ENCODE results near the gene GFOD1.

The GFOD1 gene

DNA sequence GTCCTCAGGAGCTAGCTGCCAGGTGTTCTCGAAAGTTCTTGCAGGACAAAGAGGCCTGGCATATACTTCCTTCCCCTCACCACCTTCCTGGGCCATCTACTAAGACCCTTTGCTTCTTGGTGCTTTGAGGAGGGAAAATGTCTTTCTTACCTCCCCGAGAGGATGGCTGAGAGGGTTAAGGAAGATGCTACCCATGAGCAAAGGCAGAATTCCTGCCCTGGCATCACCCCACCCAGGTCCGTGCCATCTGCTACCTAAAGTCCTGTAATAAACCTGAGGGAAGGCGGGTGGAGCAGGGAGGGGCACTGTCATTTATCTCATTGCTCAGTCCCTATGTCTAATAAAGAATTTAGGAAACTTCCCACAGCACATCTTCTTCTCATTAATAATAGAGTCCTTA lies 16.2 kb downstream of the GFOD1 start:
- TF ChIP-seq, protein P1, sequence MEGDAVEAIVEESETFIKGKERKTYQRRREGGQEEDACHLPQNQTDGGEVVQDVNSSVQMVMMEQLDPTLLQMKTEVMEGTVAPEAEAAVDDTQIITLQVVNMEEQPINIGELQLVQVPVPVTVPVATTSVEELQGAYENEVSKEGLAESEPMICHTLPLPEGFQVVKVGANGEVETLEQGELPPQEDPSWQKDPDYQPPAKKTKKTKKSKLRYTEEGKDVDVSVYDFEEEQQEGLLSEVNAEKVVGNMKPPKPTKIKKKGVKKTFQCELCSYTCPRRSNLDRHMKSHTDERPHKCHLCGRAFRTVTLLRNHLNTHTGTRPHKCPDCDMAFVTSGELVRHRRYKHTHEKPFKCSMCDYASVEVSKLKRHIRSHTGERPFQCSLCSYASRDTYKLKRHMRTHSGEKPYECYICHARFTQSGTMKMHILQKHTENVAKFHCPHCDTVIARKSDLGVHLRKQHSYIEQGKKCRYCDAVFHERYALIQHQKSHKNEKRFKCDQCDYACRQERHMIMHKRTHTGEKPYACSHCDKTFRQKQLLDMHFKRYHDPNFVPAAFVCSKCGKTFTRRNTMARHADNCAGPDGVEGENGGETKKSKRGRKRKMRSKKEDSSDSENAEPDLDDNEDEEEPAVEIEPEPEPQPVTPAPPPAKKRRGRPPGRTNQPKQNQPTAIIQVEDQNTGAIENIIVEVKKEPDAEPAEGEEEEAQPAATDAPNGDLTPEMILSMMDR (conservative IDR thresholded peaks at IDR 0.05; ENCODE audit: low read depth, low read length): no peak
- DNase-seq (ENCODE audit: low read depth): no peak
- H3K4me3 ChIP-seq (ENCODE audit: low read depth, low read length): no peak overlapping the region

DNA sequence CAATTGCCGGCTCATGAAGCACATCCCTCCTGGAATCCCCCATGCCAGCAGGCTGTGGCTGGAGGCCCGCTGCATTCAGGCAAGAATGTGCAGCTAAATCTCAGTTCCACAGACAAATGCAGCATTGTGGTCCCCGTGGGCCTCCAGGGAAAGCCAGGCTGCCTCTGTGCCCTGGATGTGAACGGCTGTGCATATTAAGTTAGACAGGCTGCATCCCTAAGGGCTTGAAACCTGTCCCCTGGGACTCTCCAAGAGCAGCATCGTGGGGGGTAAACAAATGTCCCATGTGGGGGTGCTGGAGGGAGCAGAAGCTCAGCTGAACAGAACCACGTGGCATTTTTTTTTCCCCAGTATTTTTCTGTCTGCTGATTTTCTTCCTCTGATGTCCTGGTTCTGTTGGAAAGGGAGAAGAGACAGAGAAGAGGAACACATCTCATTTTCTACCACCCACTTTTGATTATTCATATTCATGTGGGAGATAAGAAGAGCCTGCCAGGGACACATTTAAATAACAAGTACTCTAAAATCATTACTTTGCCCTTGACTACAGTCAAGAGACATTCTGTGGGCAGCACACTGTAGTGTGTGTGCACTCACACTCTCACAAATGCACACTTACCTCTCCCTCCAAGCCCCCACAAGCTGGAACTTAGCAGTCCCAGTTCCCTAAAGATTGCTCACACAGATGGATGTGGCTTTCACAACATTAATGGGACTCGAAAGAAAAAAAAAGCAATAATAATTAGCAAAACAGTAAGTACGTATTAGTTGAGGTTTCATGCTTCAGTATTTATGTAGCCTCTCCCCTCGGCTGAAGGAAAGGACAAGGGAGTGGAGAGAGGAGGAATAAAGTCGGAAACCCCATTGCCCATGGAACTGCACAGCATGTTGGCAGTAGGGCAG lies 16.9 kb downstream of the GFOD1 start:
- TF ChIP-seq, protein P1 (conservative IDR thresholded peaks at IDR 0.05; ENCODE audit: low read depth, low read length): no peak
- no peak for DNase-seq (ENCODE audit: low read depth)
- H3K4me3 ChIP-seq (ENCODE audit: low read depth, low read length): no peak overlapping the region

DNA sequence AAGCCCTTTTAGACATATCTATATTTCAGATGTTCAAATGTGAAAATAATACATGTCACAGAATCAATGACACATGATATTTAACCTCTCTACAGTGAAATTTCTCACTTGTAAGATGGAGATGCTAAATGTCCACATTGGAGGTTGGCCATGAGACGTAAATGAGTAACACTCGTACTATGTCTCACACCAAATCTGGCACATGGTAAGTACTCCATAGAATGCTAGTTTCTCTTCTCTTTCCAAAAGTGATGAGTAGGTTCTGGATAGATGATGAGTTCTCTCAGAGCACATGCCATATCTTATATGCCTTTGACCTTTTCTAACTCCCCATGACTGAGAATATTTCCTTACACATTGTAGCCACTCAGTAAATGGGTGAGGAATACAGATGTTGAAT lies 17.7 kb downstream of the GFOD1 start:
- TF ChIP-seq, protein P1 (conservative IDR thresholded peaks at IDR 0.05; ENCODE audit: low read depth, low read length): no peak
- no peak overlapping the region for H3K4me3 ChIP-seq (ENCODE audit: low read depth, low read length)
- no peak for DNase-seq (ENCODE audit: low read depth)

DNA sequence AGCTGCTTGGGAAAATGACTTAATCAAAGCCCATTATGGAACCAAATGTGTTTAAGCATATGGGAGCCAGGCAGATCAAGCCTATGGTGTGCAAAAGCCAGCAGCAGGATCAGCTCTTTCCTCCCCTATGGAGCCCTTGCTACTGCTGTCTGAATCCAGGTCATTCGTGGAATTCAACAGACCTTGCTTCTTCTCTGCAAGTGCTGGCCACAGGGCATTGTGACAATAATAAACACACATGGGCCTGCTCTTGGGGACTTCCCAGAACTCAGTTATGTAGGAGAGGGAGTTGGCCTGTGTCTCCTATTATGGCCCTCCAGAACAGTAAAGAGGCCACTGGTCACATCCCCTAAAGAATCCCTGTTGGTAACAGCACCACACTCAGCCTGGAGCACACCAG lies 18.6 kb downstream of the GFOD1 start:
- no peak for DNase-seq (ENCODE audit: low read depth)
- H3K4me3 ChIP-seq (ENCODE audit: low read depth, low read length): no peak overlapping the region
- TF ChIP-seq, protein P1 (conservative IDR thresholded peaks at IDR 0.05; ENCODE audit: low read depth, low read length): no peak

DNA sequence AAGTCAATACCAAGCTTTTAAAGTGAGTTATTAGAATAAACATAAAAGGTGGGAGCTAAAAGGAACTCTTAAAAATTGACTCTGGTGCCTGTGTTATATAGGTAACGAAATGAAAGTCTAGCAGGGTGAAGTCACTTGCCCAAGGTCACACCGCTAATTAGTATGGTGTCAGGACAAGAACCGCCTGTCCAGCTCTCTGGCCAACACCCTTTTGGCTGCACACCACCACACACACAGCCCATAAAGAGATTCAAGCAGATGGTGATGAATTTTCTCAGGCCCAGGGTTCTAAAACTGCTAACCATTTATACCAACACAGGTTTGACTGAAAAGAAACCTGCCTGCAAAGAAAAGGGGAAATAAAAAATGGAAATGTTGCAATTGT lies 20.2 kb downstream of the GFOD1 start:
- H3K4me3 ChIP-seq (ENCODE audit: low read depth, low read length): no peak overlapping the region
- TF ChIP-seq, protein P1 (conservative IDR thresholded peaks at IDR 0.05; ENCODE audit: low read depth, low read length): no peak
- no peak for DNase-seq (ENCODE audit: low read depth)

DNA sequence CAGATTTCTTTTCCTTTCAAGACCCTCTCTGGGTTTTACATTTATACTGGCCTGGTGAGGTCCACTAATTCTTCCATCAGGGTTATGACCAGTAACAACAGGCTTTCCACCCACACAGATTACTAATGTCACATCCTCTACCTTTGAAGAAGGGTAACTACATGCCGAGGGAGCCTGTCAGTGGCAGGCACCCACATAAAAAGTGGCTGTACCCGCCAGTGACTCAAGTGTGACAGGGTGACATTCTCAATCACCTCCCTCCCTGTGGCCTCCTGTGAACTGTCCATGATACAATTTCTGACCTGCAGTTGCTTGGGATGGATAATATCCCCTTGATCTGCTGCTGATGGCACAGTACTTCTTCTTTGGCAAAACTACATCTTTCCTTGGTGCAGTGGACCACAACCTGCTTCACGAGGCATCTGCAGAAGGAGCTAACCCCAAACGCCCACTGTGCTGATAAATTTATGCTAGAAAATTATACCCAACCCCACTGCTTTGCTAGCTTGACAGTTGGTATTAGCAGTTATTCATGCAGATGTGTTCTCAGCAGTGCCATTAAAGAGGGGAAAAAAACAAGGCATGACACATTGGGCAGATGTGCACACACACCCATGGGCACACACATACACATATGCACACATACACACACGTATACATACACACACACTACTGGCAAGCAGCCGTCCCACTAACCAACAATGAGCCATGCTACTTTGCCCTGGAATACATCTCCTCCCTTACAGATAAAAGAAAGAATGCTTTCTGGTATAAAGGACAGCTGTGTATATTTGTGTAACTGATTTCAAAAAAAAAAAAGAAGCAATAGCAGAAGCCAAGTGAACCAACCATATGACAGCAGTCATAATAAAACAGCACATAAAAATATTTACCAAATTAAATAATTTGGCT lies 20.8 kb downstream of the GFOD1 start:
- H3K4me3 ChIP-seq (ENCODE audit: low read depth, low read length): no peak overlapping the region
- TF ChIP-seq, protein P1 (conservative IDR thresholded peaks at IDR 0.05; ENCODE audit: low read depth, low read length): no peak
- no peak for DNase-seq (ENCODE audit: low read depth)

Measured in choroid plexus epithelial cell (primary cell).